ENCODE results near the gene ANKHD1. TPM values are rescaled to one million over a fixed set of nuclear protein-coding genes. Genes with fewer than 3 reads are reported as not detected.
"Not testable (repeated sequence)": the region's sequence is repeated elsewhere in the genome, so short reads cannot be mapped to it uniquely, and the experiment has no call there.

ANKHD1 gene
- total RNA-seq, 1 donor from 2014 or later, result 201 TPM

GRCh38 chr5:140563596-140563995 is 162.0 kb downstream of the ANKHD1 start:
- DNase-seq (ENCODE audit: low spot score), result no peak

- DNase-seq (ENCODE audit: low spot score), result peak; percentile 98
These were observed 162.8 kb downstream of the ANKHD1 start, which contains the start of the genes APBB3 and SLC35A4 for GRCh38 chr5:140564196-140565023. APBB3 (minus strand) TSS chr5:140564598; CDS start chr5:140564245, 353 bp downstream. SLC35A4 (plus strand) TSS chr5:140564828; CDS start chr5:140567170, 2,342 bp downstream.

GRCh38 chr5:140565024-140565779 is 163.6 kb downstream of the ANKHD1 start:
- no peak for DNase-seq (ENCODE audit: low spot score)

- no peak for DNase-seq (ENCODE audit: low spot score)
These were observed 164.1 kb downstream of the ANKHD1 start for GRCh38 chr5:140565780-140566095.

- DNase-seq (ENCODE audit: low spot score), result no peak
These were observed 165.0 kb downstream of the ANKHD1 start for GRCh38 chr5:140566665-140567064.

- no peak for DNase-seq (ENCODE audit: low spot score)
These were observed 165.6 kb downstream of the ANKHD1 start for GRCh38 chr5:140567136-140567818.

- no peak for DNase-seq (ENCODE audit: low spot score)
These were observed 166.2 kb downstream of the ANKHD1 start for GRCh38 chr5:140567871-140568270.

- DNase-seq (ENCODE audit: low spot score), result no peak
These were observed 166.9 kb downstream of the ANKHD1 start for GRCh38 chr5:140568443-140569063.

- no peak for DNase-seq (ENCODE audit: low spot score)
These were observed 167.6 kb downstream of the ANKHD1 start for GRCh38 chr5:140569197-140569596.

GRCh38 chr5:140570058-140570457 is 168.4 kb downstream of the ANKHD1 start:
- no peak for DNase-seq (ENCODE audit: low spot score)

- no peak for DNase-seq (ENCODE audit: low spot score)
These were observed 168.9 kb downstream of the ANKHD1 start for GRCh38 chr5:140570488-140570887.

- peak; percentile 71 for DNase-seq (ENCODE audit: low spot score)
These were observed 169.5 kb downstream of the ANKHD1 start for GRCh38 chr5:140571105-140571504.

GRCh38 chr5:140573683-140574082 is 172.1 kb downstream of the ANKHD1 start:
- DNase-seq (ENCODE audit: low spot score), result no peak

- no peak for DNase-seq (ENCODE audit: low spot score)
These were observed 172.5 kb downstream of the ANKHD1 start for GRCh38 chr5:140574165-140574564.

GRCh38 chr5:140575309-140575708 is 173.7 kb downstream of the ANKHD1 start:
- no peak for DNase-seq (ENCODE audit: low spot score)

- no peak for DNase-seq (ENCODE audit: low spot score)
These were observed 175.2 kb downstream of the ANKHD1 start for GRCh38 chr5:140576776-140577201.

GRCh38 chr5:140579188-140579747 is 177.6 kb downstream of the ANKHD1 start:
- not testable (repeated sequence) for DNase-seq (ENCODE audit: low spot score)

GRCh38 chr5:140587495-140587894 is 185.9 kb downstream of the ANKHD1 start:
- DNase-seq (ENCODE audit: low spot score), result no peak

- DNase-seq (ENCODE audit: low spot score), result no peak
These were observed 186.9 kb downstream of the ANKHD1 start for GRCh38 chr5:140588311-140589070.
